Gastroesophageal sphincter (tissue), 4 donors: ENCODE measurements around the gene CUBN. TPM values are rescaled to one million over a fixed set of nuclear protein-coding genes. Genes with fewer than 3 reads are reported as not detected.
A peak's percentile ranks its signal among the peaks of the same experiment; 100 is the strongest.

Source experiments
- ATAC-seq: fragments of 150-250 bp; one replicate; pipeline ENCODE4 v1.9.1; 2016; ENCODE audit warnings: mild to moderate bottlenecking, moderate library complexity
- H3K27ac ChIP-seq, 4 donors: fragments of 200-600 bp; sonication (generic) in 3 of 4; 1 replicate in 3 of 4; 2 replicates in 1 of 4; pipeline ENCODE4 v1.5.1; 2016 to 2019
- H3K27me3 ChIP-seq: fragments of 200-600 bp; sonication (generic); one replicate; pipeline ENCODE4 v1.5.1; 2019
- H3K36me3 ChIP-seq, 2 donors: fragments of 200-600 bp; sonication (generic); one replicate each; pipeline ENCODE4 v1.5.1; 2019; ENCODE audit warnings: control low read depth in 1 of 2
- H3K4me1 ChIP-seq, 3 donors: fragments of 200-600 bp; sonication (generic); 1 replicate in 2 of 3; 2 replicates in 1 of 3; pipeline ENCODE4 v1.5.1; 2016 to 2019; ENCODE audit warnings: control low read depth in 2 of 3
- H3K4me3 ChIP-seq, 2 donors: fragments of 200-600 bp; sonication (generic); one replicate each; pipeline ENCODE4 v1.5.1; 2019; ENCODE audit warnings: mild to moderate bottlenecking in 1 of 2, moderate library complexity in 1 of 2
- H3K9me3 ChIP-seq, 3 donors: fragments of 200-600 bp; sonication (generic); one replicate each; pipeline ENCODE4 v1.5.1; 2017 to 2019; ENCODE audit warnings: control low read depth in 2 of 3
- EP300 ChIP-seq: sonication (generic); formaldehyde crosslinking; IDR thresholded peaks from one replicate; pipeline ENCODE4 v1.6.1; 2017; ENCODE audit warnings: antibody characterized with exemption, mild to moderate bottlenecking
- POLR2A ChIP-seq, 2 donors: fragments of 450-650 bp; IDR thresholded peaks; one replicate each; pipeline ENCODE4 v1.6.1; 2017; ENCODE audit warnings: antibody characterized with exemption in 2 of 2, mild to moderate bottlenecking in 2 of 2, moderate library complexity in 1 of 2
- POLR2AphosphoS5 ChIP-seq: sonication (generic); formaldehyde crosslinking; IDR thresholded peaks from one replicate; pipeline ENCODE4 v1.6.1; 2017; ENCODE audit warnings: antibody characterized with exemption
- WGBS, 2 donors: methylation state at CpG; one replicate each; pipeline ENCODE4 v1.1.5; 2018; ENCODE audit warnings: low coverage in 1 of 2; 5-methylcytosine and 5-hydroxymethylcytosine counted together
- total RNA-seq, 4 donors: library from RNA; depleted of rRNA; stranded (reverse); fragments of >200 nt; gene quantifications; one replicate each; pipeline ENCODE4 v1.1.0, GENCODE V29; 2016
- TF ChIP-seq, protein P1 (sequence below), 4 experiments: fragments of 200-600 bp in 2 of 4; fragments of 450-650 bp in 2 of 4; sonication (generic) in 1 of 4; IDR thresholded peaks; one replicate each; pipeline ENCODE4 v1.5.1; 2017 to 2019; ENCODE audit warnings: antibody characterized with exemption in 4 of 4, mild to moderate bottlenecking in 2 of 4, moderate library complexity in 2 of 4

Gene CUBN
- total RNA-seq, 4 donors from 2014 or later, result 0.37 to 2.8 (median 1.6) TPM

DNA sequence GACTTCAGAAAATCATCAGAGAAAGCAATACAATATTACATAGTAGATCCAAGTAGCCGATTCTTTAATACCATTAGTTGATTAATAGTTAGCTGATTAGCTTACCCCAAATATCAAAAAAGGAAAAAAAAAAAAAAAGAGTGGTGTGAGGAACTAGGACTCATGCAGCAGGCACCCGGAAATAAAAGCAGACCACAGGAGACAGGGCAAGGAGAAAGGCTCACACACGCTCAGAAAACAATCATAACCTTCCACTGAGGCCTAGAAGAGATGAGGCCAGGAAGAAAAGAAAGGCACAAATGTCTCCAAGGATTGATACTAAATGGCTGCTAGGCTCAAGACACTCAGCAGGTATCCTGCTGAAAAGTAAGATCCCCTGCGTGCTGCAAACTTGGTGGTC lies 45.9 kb upstream of the CUBN start:
- no peak for ATAC-seq
- TF ChIP-seq POLR2AphosphoS5 (no peak), POLR2A (IDR thresholded peaks at IDR 0.05) (no peak), EP300 (no peak)
- TF ChIP-seq, protein P1, sequence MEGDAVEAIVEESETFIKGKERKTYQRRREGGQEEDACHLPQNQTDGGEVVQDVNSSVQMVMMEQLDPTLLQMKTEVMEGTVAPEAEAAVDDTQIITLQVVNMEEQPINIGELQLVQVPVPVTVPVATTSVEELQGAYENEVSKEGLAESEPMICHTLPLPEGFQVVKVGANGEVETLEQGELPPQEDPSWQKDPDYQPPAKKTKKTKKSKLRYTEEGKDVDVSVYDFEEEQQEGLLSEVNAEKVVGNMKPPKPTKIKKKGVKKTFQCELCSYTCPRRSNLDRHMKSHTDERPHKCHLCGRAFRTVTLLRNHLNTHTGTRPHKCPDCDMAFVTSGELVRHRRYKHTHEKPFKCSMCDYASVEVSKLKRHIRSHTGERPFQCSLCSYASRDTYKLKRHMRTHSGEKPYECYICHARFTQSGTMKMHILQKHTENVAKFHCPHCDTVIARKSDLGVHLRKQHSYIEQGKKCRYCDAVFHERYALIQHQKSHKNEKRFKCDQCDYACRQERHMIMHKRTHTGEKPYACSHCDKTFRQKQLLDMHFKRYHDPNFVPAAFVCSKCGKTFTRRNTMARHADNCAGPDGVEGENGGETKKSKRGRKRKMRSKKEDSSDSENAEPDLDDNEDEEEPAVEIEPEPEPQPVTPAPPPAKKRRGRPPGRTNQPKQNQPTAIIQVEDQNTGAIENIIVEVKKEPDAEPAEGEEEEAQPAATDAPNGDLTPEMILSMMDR (IDR thresholded peaks at IDR 0.05), result no peak
- H3K27ac ChIP-seq, result no peak overlapping the region
- no peaks in the 10 kb centered on the region for H3K4me1 ChIP-seq
- H3K36me3 ChIP-seq, result no peaks in the 10 kb centered on the region
- 63 to 83% methylated on average over 2 to 4 of the region's 4 CpGs for WGBS, 2 donors
- no peaks in the 10 kb centered on the region for H3K27me3 ChIP-seq
- no peaks in the 10 kb centered on the region for H3K9me3 ChIP-seq
- H3K4me3 ChIP-seq, result peak overlapping the region in 1 of 2 donors; percentile 7

DNA sequence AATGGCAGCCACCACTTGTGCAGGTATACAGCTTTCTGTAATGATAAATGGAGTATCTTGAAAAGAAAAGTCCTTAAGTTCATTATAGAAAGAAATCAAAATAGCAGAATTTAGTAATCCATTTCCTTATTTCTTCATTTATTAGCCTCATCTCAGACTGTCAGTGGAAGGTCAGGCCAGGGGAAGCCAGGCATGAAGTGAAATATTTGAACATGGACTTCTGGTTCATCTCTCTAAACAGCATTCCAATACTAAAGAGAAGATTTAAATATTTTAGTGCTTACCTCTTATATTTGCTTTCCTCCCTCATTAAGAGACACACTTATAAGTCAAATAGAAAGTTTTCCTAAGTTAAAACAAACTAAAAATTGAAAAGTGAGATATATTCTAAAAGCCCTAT lies 45.0 kb upstream of the CUBN start:
- ATAC-seq, result no peak
- Histone ChIP-seq H3K9me3 (no peaks in the 10 kb centered on the region), H3K27me3 (no peaks in the 10 kb centered on the region), H3K4me1 (no peaks in the 10 kb centered on the region), H3K4me3 (no peak overlapping the region), H3K36me3 (no peaks in the 10 kb centered on the region), H3K27ac (no peak overlapping the region)
- no peak for TF ChIP-seq POLR2A (IDR thresholded peaks at IDR 0.05)
- TF ChIP-seq, protein P1 (IDR thresholded peaks at IDR 0.05), result no peak
- no peak for TF ChIP-seq EP300
- no peak for TF ChIP-seq POLR2AphosphoS5

GRCh38 chr10:17171141-17171641 lies 41.6 kb upstream of the CUBN start:
- Histone ChIP-seq H3K36me3 (no peaks in the 10 kb centered on the region), H3K4me3 (no peak overlapping the region), H3K4me1 (no peaks in the 10 kb centered on the region), H3K27me3 (no peaks in the 10 kb centered on the region), H3K9me3 (no peaks in the 10 kb centered on the region), H3K27ac (no peak overlapping the region)
- TF ChIP-seq POLR2AphosphoS5 (no peak), EP300 (no peak), POLR2A (IDR thresholded peaks at IDR 0.05) (no peak)
- TF ChIP-seq, protein P1 (IDR thresholded peaks at IDR 0.05), result no peak
- no peak for ATAC-seq
- WGBS, 2 donors, result 79 to 80% methylated on average over 2 to 4 of the region's 4 CpGs

- H3K27ac ChIP-seq, result no peak overlapping the region
- 72 to 79% methylated on average over 4 of the region's 4 CpGs for WGBS, 2 donors
These were observed 40.2 kb upstream of the CUBN start for GRCh38 chr10:17169803-17170202.

DNA sequence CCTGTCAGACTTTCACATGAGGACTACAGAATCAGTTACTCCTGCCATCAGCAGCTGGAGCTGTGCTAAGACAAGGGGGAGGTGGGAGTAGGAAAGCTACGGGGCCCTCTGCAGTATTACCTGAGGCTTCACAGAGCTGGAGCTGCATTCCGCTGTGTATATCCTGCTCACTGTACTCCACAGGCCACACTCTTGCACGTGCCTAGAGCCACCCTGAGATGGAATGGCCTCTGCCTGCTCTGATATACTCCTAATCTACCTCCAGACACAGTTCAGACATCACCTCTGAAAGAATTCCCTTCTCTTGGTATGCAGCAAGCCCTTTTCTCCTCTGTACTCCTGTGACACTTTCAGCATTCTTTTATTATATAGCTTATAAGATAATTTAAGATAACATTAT lies 37.1 kb upstream of the CUBN start:
- no peaks in the 10 kb centered on the region for H3K4me1 ChIP-seq
- H3K27me3 ChIP-seq, result no peaks in the 10 kb centered on the region
- 78 to 81% methylated on average over 3 of the region's 3 CpGs for WGBS, 2 donors
- no peaks in the 10 kb centered on the region for H3K9me3 ChIP-seq
- H3K36me3 ChIP-seq, result no peaks in the 10 kb centered on the region
- TF ChIP-seq POLR2A (IDR thresholded peaks at IDR 0.05) (no peak), EP300 (no peak), POLR2AphosphoS5 (no peak)
- TF ChIP-seq, protein P1 (IDR thresholded peaks at IDR 0.05), result no peak
- ATAC-seq, result no peak
- H3K27ac ChIP-seq, result no peak overlapping the region
- H3K4me3 ChIP-seq, result no peak overlapping the region

More at GRCh38 chr10:17169803-17170202, 40.2 kb upstream of the CUBN start:
- no peak for ATAC-seq
- Histone ChIP-seq H3K36me3 (no peaks in the 10 kb centered on the region), H3K27me3 (no peaks in the 10 kb centered on the region), H3K4me3 (no peak overlapping the region), H3K9me3 (no peaks in the 10 kb centered on the region), H3K4me1 (no peaks in the 10 kb centered on the region)
- no peak for TF ChIP-seq POLR2AphosphoS5
- TF ChIP-seq EP300, result no peak
- TF ChIP-seq POLR2A (IDR thresholded peaks at IDR 0.05), result no peak
- TF ChIP-seq, protein P1 (IDR thresholded peaks at IDR 0.05), result no peak
